TTC549 (cell line): ENCODE results near the gene FGF6.
"Not testable (repeated sequence)": the region's sequence is repeated elsewhere in the genome, so short reads cannot be mapped to it uniquely, and the experiment has no call there.

Experiments used
- FAIRE-seq: peaks from 2 replicates; lab custom pipeline; 2012; peaks lifted over from hg19 to GRCh38; lab: Jason Lieb, UNC

FGF6 gene, protein sequence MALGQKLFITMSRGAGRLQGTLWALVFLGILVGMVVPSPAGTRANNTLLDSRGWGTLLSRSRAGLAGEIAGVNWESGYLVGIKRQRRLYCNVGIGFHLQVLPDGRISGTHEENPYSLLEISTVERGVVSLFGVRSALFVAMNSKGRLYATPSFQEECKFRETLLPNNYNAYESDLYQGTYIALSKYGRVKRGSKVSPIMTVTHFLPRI

DNA sequence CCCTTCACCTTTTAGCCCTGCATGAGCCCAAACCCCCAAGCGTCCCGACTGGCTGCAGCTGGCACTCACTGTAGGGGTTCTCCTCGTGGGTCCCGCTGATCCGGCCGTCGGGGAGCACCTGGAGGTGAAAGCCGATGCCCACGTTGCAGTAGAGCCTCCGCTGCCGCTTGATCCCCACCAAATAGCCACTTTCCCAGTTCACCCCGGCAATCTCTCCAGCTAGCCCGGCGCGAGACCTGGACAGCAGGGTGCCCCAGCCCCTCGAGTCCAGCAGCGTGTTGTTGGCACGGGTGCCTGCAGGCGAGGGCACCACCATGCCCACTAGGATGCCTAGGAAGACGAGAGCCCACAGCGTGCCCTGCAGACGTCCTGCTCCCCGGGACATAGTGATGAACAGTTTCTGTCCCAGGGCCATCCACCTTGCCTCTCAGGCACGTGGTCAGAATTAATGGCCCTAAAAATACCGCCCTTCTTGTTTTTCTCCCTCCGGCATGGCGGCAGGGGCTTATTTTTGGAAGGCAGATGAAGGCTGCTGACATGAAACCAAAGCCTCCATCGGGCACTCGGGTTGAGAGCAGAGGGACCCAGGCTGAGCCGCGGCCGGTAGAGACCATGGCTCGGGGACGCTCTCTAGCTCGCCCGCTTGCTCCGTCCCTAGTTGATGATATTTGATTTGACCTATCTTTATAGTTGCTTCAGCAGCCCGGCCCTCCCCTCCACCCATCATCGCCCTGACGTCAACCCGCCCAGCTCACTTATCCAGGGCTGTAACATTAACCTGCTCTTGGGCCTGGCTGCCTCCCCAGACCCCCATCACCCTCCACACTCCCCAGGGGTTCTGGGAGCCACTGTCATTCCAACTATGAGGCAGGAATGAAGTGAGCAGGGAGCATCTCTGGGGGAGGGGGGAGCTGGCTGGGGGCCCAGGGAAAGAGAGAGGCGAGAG lies at the start of gene FGF6:
Gene FGF6 (minus strand): TSS at position 660 of the 946 bp plus-strand sequence. CDS start 245 bp downstream, at position 415.
- no peak for FAIRE-seq

DNA sequence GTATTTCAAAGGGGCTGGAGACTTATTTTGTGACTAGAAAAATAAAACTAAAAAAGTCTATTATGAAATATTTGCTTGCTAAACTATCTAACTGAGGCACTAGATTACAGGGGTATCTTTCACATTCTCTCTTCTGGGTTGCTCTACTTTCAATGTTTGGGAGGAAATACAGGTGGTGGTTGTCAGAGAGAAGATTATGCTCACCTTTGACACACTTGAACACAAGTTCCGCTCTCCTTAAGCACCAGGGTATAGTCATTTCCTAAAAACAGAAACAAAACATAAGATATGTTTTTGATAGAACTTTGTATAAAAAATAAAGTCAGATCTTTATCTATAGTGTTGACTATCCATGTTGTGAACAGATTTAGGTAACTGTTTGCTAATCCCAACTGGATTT lies 45.4 kb upstream of the FGF6 start:
- no peak for FAIRE-seq

DNA sequence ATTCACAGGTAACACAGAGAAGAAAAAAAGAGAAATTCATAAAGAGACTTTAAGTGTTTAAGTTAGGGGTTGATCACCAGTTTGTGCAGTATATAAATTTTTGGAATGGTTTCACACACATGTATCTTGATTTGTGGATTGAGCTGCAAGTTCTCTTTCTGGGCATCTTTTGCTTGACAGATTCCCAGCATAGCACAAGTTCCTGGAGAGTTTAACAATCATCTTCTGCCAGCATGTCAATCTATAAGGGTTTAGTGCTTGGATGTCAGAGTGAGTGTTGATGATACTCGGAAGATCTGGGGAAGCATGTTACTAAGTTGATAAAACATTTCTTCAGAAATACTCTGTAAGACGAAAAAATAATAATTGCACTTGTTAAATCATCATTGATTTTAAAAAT lies 43.9 kb upstream of the FGF6 start:
- no peak for FAIRE-seq

DNA sequence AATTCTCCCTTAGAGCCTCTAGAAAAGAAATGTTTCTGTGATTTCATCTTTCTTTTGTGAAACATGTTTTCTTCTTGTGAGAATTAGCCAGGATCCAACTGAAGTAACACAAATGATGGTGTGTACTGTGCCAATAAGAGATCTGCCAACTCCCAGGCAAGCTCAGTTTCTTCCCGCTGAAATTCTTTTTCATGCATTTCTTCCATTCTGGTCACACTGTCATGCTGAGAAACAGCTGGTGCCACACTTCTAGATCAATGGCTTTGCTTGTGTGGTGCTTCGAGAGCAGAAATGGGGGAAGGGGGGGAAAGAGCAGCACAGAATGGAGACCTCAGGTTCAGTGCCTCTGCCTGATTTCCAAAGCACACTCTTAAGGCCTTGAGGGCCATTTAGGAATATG lies 41.4 kb upstream of the FGF6 start:
- no peak for FAIRE-seq

DNA sequence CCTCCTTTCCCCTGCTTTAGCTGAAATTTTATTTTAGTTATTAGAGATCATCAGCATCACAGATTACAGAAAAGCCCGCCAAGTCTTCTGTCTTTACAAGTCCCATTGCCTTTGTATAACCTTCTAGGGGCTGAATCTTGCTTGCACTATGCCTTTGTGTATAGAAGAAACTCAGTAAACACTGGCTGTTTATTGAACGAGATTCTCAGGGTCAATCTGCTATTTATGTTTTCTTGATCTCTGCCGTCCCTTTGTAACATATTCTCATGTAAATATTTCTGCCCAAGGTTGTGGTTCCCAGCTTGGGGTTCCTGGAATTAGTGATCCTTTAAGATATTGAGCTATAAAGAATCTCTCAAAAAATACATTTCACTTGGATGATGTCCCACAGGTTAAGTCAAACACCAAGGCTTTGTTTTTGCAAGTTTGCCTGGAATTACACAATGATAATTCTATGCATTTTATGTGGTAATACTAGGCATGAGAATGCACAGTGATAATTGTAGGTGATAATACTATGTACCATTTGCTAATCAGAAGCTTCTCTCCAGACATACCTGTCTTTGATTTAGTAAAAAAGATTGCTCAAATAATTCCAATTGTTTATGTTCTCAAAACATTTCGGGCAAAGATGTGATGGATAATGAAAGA lies 40.6 kb upstream of the FGF6 start:
- no peak for FAIRE-seq

DNA sequence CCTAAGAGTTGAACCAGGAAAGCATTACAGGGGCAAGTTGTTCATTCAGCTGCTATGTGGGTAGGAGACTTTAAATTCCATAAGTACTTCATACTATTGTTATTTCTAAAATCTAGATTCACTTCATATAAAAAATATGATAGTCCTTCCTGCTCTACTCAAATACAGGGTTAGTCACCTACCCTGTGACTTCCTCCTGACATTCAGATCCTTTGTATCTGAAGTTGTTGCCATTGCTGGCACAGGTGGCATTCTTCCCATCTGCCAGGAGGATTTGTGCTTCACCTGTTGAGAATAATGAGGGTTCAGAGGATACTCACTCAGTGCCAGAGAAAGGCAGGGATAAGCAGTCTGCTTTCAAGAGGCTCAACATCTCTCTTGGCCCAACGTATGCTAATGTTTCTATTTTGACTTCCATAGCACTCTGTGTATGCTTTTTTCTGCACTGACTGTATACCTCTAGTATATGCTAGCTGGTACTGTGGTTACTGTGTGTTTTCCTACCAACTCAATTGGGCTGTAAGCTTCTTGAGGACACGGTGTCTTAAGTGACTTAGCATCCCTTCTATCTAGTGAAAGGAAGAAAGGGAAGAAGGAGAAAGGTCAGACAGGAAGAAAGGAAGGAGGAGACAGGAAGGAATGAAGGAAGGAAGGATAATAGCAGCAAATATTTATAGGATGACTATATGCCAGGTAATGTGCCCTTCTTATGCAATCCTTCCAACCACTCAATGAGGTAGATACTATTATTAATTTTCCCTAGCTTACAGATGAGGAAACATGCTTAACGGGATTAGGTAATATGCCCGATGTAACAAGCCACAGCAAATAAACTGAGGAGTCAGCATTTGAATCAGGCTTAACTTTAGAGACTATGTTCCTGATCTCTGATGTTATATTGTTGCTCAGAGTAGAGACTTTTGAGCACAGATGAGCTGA lies 38.5 kb upstream of the FGF6 start:
- no peak for FAIRE-seq

DNA sequence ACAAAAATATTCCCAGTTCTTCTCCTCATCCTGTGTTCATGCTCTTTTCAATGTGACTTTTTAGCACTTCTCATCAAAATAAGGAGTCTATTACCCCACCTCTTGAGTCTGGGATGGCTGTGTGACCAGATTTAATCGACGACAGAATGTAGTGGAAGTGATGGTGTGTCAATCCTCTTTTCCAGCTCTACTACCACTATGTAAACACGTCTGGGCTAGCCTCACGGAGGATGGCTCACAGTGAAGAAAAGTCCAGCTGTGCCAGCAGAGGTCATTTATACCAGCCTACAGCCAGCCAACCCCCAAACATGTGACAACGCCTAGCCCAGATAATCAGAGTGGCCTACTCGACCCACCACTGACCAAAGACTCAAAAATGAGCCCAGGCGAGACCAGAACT lies 37.3 kb upstream of the FGF6 start:
- no peak for FAIRE-seq

DNA sequence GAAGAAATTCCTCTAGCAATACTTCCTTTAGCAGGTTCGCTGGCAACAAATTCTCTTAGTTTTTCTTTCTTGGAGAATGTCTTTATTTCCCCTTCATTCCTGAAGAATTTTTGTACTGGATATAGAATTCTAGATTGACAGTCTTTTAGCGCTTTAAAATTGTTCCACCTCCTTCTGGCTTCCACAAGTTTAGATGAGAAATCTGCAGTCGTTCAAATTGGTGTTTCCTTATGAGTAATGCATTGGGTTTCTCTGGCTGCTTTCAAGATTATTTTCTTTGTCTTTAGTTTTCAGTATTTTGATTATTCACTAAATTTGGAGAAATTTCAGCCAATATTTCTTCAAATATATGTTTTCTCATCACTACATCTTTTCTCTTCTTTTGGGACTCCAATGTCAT lies 33.3 kb upstream of the FGF6 start:
- no peak for FAIRE-seq

DNA sequence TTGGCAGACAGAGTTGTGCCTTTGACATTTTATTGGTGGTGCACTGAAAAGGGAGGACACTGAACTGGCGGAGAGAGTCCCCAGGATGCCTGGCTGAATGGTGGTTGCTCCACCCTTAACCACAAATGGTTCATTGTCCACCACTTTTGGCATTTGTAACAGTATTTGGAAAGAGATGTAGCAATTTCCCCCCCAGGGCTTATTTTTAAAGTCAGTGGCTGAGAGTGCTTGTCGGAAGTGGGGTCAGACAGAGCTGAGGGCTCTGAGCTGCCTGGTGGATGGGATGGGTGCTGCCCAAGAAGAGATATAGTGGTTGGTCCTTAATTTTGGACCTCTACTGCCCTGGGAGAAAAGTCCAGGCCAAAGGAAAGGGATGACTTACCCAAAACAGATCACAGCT lies 31.5 kb upstream of the FGF6 start:
- FAIRE-seq: no peak

DNA sequence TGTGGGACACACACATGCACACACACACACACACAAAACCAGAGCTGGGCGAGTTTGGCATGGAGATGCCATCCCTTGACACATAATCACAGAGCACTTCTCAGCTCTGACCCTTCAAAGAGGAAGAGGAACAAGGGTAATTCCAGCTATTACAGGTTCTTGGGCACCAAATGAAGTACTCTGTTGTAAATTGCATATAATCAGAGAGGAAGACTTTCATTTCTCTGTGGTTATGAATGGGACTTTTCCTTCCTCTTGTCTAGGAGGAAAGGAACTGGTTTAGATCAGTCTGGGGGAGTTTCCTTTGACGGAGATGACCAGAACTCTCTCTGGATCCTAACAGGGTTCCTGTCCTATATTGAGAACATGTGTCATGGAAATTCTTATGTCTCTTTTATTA lies 26.4 kb upstream of the FGF6 start:
- FAIRE-seq: no peak

DNA sequence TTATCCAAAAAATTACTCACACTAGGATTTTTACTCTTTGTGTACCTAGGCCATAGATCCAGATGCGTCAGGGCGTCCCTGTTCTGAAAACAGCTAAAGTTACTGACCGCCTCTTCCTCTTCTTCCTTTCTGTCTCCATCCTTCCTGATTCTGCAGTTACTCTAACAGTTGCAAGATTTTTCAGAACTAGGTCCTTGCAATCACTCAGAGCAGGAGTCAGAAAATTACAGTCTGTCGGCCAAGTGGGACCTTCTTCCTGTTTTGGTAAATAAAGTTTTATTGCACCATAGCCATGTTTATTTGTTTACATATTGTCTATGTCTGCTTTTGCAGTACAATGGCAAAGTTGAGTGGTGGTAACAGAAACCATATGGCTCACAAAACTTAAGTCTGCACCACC lies 25.6 kb upstream of the FGF6 start:
- FAIRE-seq: no peak

DNA sequence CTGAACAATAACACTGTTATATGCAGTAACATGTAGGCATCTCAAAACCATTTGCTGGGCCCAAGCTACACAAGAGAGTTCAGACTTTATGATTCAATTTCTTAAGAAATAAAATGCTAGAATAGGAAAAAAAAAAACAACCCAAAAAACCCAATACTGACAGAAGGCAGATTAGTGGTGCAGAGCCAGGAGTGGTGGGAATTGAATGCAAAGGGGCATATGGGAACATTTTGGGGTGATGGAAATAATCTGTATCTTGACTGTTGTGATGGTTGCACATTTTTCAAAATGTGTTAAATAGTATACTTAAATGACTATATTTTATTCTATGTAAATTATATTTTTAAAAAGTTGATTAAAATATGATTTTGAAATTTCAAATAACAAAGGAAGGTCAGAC lies 23.4 kb upstream of the FGF6 start:
- FAIRE-seq: no peak

DNA sequence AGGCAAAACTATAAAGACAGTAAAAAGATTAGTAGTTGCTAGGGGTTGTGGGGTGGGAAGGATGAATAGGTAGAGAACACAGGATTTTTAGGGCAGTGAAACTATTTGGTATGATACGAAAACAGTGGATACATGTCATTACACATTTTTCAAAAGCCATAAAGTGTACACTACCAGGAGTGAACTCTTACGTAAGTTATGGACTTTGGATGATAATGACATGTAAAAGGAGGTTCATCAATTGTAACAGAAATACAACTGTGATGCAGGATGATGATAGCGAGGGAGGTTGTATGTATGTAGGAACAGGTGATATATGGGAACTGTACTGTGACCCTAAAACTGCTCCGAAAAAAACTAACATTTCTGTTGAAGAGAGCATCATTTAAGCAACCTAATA lies 15.1 kb upstream of the FGF6 start:
- no peak for FAIRE-seq

DNA sequence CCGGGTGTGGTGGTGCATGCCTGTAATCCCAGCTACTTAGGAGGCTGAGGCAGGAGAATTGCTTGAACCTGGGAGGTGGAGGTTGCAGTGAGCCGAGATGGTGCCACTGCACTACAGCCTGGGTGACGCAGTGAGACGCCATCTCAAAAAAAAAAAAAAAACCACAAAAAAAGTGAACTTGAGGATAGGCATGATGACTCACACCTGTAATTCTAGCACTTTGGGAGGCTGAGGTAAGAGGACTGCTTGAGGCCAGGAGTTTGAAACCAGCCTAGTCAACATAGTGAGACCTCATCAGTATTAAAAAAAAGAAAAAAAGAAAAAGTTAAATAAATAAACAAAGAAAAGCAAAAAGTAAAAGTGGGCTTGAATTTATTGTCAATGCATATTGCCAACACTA lies 10.2 kb upstream of the FGF6 start:
- not testable (repeated sequence) for FAIRE-seq

DNA sequence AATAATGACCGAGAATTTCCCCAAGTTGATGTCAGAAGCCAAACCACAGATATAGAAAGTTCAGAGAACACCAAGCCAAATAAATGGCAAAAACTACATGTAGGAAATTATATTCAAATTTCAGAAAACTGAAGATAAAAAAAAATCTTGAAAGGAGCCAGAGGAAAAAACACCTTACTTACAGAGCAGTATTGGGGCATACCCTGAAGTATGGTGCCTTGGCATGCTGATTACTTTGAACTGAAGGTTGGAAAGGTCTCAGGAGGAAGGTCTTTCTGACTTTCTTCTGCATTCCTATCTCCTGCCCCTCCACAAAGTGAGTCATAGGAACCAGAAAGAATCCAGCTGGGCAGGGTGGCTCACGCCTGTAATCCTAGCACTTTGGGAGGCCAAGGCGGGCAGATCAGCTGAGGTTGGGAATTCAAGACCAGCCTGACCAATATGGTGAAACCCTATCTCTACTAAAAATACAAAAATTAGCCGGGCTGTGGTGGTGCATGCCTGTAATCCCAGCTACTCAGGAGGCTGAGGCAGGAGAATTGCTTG lies 8.8 kb upstream of the FGF6 start:
- no peak for FAIRE-seq

DNA sequence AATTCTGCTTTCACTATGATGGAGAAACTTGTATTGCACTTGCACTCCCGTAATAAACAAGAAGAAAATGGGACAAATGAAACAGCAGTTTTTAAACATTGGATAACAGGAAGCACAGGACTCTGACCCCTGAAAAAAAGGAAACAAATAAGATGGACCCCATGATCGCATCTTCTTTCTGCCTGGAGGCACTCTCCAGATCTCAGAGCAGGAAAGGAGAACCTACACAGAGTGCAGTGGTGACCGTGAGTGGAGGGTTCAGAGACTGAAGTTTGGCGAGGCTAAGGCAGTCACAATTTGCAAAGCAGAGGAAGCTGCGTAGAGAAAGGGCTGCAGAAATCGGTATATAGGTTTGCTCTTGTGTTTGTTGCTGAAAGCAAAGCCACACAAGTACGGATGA lies 6.1 kb upstream of the FGF6 start:
- no peak for FAIRE-seq

DNA sequence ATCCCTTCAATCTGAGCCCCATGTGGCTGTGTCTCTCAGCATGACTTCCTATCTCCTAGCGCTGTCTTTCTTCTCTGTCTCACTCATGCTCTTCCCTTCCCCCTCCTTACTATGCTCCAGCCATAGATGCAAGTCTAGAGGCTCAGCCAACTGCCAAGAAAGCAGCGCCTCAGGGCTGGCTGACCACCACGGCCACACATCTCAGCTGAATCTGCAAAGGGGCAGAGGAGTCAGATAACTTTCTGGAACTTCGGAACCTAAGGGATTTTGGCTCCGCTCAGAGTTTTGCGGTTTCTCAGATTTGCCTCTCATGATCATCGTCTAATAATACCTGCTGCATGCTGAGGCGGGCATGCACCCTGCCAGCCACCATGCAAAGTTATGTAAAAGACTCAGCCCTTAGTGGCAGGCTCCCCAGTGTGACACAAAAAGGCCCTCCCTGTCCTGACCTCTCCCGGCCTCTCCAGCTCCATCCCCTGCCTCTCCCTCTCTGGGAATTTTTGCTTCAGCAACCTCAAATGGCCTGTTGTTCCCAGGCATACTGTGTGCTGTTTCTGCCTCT lies 5.0 kb upstream of the FGF6 start:
- no peak for FAIRE-seq

DNA sequence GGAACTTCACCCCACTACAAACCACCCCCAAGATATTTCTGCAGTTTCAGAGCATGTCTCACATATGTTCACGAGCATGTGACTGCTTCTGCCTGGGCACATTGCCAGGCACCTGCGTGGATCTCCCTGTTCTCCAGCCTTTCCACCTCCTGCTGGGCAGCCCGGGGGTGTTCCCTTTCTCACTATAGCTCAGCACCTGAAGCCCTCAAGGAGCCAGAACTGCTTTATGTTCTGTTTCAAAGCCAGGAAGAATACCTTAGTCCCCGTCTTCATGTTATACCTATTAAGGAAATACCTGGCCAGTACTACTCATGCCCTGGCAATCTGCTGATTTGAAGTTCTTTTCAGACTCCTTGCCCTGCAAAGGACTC lies 4.2 kb upstream of the FGF6 start:
- FAIRE-seq: no peak

DNA sequence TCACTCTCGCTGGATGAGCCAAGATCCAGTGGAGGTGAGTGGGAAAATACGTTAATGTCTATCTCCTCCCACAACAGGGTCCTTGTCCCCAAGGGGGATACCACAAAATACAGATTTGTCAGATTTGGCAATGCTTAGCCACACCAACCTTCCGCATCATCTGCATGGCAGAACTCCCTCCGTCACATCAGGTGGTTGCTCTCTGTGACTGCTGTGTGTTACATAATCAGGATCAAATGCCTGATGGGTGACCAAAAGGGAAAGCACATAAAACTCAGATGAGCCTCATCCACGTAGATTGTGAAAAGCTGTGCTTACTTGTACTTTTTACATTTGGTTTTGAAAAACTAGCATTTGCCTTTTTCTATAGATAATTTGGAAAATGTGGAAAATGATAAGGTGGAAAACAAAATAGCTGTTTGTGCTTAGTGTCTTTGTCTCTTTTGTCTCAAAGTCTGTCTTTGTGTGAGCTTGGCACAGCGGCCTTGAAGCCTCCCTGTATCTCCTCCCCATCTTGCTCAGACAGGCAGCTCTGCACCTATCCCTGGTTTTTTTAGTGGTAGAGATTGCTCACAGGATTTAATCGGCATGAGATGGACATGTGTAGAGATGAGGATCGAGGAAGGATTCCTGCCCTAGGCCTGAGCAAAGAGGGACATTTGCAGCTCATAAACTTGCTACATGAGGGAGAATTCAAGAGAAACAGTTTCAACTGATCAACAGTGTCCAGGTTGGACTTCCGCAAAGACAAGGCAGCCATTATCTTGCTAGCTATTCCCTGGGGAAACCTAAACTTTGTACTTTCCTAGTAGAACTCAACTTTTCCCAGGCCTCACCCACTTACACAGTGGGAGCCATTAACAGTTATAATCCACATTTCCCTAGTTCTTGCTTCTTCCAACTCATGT lies 3.6 kb upstream of the FGF6 start:
- no peak for FAIRE-seq

DNA sequence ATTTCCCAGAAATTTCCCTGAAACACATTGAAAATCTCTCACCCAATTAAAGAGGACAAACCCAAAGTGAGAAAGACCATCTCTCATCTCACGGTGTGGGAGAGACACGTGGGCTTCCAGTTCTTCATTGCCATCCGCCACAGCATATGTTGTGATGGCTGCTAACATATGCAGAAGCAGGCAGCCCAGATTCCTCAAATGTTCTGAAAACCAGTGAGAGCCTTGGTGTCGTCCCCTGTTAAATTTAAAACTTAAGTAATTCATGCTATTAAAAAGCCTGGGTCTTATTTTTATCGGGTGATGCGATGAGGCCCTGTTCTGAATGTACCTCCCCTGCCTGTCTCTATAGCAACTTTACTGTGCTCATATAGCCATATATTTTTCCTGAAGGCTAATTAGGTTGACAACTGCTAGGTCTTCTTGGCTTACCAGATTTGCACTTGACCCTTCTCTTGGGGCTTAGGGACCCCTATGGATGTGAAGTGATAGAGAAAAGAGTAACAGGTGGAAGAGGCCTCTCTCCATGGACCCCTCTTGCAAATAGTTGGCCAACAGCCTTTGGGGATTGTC lies 2.8 kb upstream of the FGF6 start:
- no peak for FAIRE-seq
